A549 (cell line): Measurements from ENCODE around the gene TFAP2D.

Experiments
- CTCF ChIP-seq: fragments of >200 bp; sonication (Bioruptor Twin); formaldehyde crosslinking; IDR thresholded peaks from 3 replicates; pipeline ENCODE4 v1.5.1; 2016
- EHF ChIP-seq: fragments of 250-450 bp; sonication (Bioruptor Pico); IDR thresholded peaks from 2 replicates; pipeline ENCODE4 v1.5.0; 2020; ENCODE audit warnings: mild to moderate bottlenecking
- POLR2A ChIP-seq: IDR thresholded peaks from 2 replicates; pipeline ENCODE4 v1.6.1; 2012; ENCODE audit warnings: mild to moderate bottlenecking, low read length

DNA sequence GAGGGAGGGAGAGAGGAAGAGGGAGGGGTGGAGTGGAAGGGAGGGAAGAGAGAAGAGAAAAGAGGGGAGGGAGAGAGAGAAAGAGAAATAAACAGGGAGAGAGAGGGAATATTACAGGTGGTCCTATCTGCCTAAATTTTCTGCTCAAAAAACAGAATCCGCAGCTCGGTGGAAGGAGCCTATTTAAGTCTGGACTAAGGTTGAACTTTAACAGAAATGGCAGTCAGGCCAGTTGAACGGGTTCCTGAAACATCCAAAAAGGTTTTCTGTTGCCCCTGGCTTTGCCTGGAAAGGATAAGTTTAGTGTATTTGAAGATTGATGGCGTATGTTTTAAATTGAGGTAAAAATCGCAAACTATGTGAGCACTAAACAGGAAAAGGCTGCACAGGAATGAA, 107.5 kb downstream of the TFAP2D start:
- TF ChIP-seq POLR2A: no peak
- no peak for TF ChIP-seq CTCF
- TF ChIP-seq EHF (CRISPR knock-in tag): no peak
